ENCODE results near the gene OR2A14.
"Not testable (repeated sequence)": the region's sequence is repeated elsewhere in the genome, so short reads cannot be mapped to it uniquely, and the experiment has no call there.

OR2A14 gene

DNA sequence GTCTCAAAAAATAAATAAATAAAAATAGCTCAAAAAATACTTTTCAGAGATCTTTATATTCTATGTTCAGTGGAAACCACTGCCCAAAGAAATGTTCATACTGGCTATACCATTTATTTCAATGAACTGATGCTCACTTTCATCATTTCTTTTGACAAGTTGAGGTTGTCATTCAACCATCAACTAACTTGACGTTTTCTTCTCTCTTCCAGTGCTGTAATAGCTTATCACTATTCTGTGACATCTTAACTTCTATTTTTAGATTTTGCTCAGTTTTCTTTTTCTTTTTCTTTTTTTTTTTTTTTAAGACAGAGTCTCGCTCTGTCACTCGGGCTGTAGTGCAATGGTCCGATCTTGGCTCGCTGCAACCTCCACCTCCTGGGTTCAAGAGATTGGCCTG, 51.6 kb downstream of the OR2A14 start:
- no peak for DNase-seq (ENCODE audit: extremely low read depth, low read depth)
- H3K4me3 ChIP-seq (replicated peaks; ENCODE audit: low read depth, low read length) = no peak overlapping the region
- TF ChIP-seq, protein P1, sequence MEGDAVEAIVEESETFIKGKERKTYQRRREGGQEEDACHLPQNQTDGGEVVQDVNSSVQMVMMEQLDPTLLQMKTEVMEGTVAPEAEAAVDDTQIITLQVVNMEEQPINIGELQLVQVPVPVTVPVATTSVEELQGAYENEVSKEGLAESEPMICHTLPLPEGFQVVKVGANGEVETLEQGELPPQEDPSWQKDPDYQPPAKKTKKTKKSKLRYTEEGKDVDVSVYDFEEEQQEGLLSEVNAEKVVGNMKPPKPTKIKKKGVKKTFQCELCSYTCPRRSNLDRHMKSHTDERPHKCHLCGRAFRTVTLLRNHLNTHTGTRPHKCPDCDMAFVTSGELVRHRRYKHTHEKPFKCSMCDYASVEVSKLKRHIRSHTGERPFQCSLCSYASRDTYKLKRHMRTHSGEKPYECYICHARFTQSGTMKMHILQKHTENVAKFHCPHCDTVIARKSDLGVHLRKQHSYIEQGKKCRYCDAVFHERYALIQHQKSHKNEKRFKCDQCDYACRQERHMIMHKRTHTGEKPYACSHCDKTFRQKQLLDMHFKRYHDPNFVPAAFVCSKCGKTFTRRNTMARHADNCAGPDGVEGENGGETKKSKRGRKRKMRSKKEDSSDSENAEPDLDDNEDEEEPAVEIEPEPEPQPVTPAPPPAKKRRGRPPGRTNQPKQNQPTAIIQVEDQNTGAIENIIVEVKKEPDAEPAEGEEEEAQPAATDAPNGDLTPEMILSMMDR (IDR thresholded peaks at IDR 0.05; ENCODE audit: low read depth, low read length, missing control alignments) = no peak

DNA sequence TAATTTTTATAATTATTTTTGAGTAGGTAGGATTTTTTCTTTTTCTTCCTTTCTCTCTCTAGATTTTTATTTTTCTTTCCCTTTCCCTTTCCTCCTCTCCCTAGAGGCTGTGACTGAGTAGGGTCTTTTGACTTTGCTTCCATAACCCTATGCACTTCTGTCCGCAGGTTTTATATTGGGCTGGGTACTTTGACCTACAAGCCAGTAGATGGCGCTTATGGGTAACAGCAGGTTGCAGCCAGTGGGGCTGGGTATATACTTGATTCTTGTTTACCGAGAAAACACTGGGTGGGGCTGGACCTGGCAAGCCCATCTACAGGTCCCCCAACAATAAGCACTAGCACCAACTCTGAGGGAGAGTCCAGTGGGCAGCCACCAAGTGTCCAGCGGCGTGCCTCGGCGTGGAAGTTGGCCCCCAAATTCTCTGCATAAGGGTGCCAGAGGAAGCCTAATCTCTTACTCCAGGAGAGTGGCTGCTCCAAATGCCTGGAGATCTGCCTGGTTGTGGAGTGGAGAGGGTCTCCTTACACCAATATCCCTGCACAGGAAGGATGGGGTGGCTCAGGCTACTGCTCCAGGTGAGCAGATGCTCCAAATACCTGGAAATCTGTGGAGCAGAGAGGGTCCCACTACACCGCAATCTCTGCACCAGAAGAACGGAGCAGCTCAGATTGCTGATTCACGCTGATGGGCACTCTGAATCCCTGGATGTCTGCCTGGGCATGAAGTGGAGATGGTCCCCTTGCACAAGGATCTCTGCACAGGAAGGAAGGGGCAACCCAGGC, 55.6 kb downstream of the OR2A14 start:
- H3K4me3 ChIP-seq (replicated peaks; ENCODE audit: low read depth, low read length); DNase-seq (ENCODE audit: extremely low read depth, low read depth): not testable (repeated sequence)
- TF ChIP-seq, protein P1 (IDR thresholded peaks at IDR 0.05; ENCODE audit: low read depth, low read length, missing control alignments) = peak; percentile 27

DNA sequence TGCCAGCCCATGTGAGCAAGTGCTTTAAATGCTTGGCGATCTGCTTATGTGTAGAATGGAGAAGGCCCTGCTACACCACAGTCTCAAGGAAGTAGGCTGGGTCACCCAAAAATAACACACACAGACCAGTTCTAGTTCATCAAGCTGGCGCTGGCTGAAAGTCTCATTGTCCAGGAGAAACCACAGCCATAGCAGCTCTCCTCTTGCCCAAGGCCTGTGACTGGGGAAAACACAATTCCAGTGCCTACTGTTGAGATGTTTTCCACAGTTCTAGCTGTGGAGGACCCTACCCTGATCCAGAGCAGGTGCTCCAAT, 56.1 kb downstream of the OR2A14 start:
- not testable (repeated sequence) for DNase-seq (ENCODE audit: extremely low read depth, low read depth)

More for the DNA sequence above, 56.1 kb downstream of the OR2A14 start:
- not testable (repeated sequence) for H3K4me3 ChIP-seq (replicated peaks; ENCODE audit: low read depth, low read length)

Data from HFF-Myc (cell line).